ENCODE data around the gene FANCC. TPM values are rescaled to one million over a fixed set of nuclear protein-coding genes. Genes with fewer than 3 reads are reported as not detected.
A peak's percentile ranks its signal among the peaks of the same experiment; 100 is the strongest.

Gene FANCC
- total and polyA plus RNA-seq, 2 of the 4 experiments (the other 2 are of a cell fraction): 4.7 to 6.3 TPM

GRCh38 chr9:95133325-95133705 is 184.2 kb downstream of the FANCC start:
- POLR2A ChIA-PET (ENCODE audit: unreplicated experiment): no interaction called here
- Histone ChIP-seq H3K18ac (ENCODE audit: low read depth, low read length) (no peak overlapping the region), H2AK9ac (replicated peaks; ENCODE audit: low read depth, low read length, poor library complexity) (no peak overlapping the region), H3K79me1 (ENCODE audit: low read depth in 1 of 2, low read length in 2 of 2) (no peaks in the 10 kb centered on the region), H3K4me2 (ENCODE audit: low read depth, low read length) (no peak overlapping the region), H3K9me1 (ENCODE audit: insufficient read depth, low read length) (no peaks in the 10 kb centered on the region; the same call in 1 of the 2 replicates), H2BK15ac (ENCODE audit: low read depth, low read length) (no peak overlapping the region), H3K23ac (ENCODE audit: low read depth, low read length) (no peak overlapping the region), H4K8ac (ENCODE audit: low read depth in 2 of 2, low read length in 2 of 2) (no peak overlapping the region), H3K36me3 (ENCODE audit: control insufficient read depth, insufficient read depth, low read length) (no peaks in the 10 kb centered on the region), H2BK120ac (ENCODE audit: low read depth, low read length) (no peak overlapping the region), H3K56ac (ENCODE audit: extremely low read depth, insufficient read depth, low read length) (no peak overlapping the region), H2AK5ac (ENCODE audit: low read depth, low read length) (no peak overlapping the region), H3K9me3 (ENCODE audit: control insufficient read depth, insufficient read depth, low read length) (no peaks in the 10 kb centered on the region), H3K14ac (replicated peaks; ENCODE audit: low read depth, low read length) (no peak overlapping the region), H3K4ac (ENCODE audit: low read depth, low read length) (no peak overlapping the region), H4K5ac (ENCODE audit: low read depth, low read length) (no peak overlapping the region), H4K20me1 (ENCODE audit: insufficient read depth, low read length) (no peaks in the 10 kb centered on the region), H2AFZ (replicated peaks; ENCODE audit: low read length, poor library complexity) (no peak overlapping the region), H4K91ac (ENCODE audit: insufficient read depth, low read depth, low read length) (no peak overlapping the region), H2BK5ac (ENCODE audit: low read depth, low read length, poor library complexity, severe bottlenecking) (no peak overlapping the region), H3K27ac (ENCODE audit: insufficient read depth, low read length) (no peak overlapping the region), H3K27me3 (ENCODE audit: control insufficient read depth, insufficient read depth, low read length) (no peaks in the 10 kb centered on the region), H3K9ac (ENCODE audit: low read depth, low read length) (no peak overlapping the region), H3K4me3 (ENCODE audit: insufficient read depth, low read depth, low read length) (no peak overlapping the region), H2BK20ac (ENCODE audit: low read depth, low read length) (no peak overlapping the region), H3K4me1 (ENCODE audit: control insufficient read depth, insufficient read depth, low read length) (peaks cover 2% of the 10 kb centered on the region; the same call in 1 of the 2 replicates)
- 39% methylated on average over 2 of the region's 4 CpGs; no CpG with 5 or more reads in 1 of the 2 experiments for WGBS, 2 experiments (ENCODE audit: extremely low coverage in 2 of 2, insufficient read length in 1 of 2)
- CTCF ChIA-PET: no interaction called here
- dilution Hi-C loops (cut with HindIII; ENCODE audit: low sequenced_read_pairs, unreplicated experiment) (no loop called here), in situ Hi-C loops (cut with MboI; ENCODE audit: low sequenced_read_pairs) (no loop called here), intact Hi-C loops (cut with micrococcal nuclease) (loop anchor here (5.0 kb wide), 1 partner anchor 1084 kb away; no protein-coding TSS in a partner anchor)
- 0 out of 2 replicates have a peak, but pooled peaks have one; percentile 28 for ATAC-seq (ENCODE audit: low read depth)
- no TSS peak for BruUV-seq (replicated peaks)
- TF ChIP-seq ELK1 (IDR thresholded peaks at IDR 0.05; ENCODE audit: borderline replicate concordance, low read depth, low read length): no peak
- no peak for TF ChIP-seq FOS (IDR thresholded peaks at IDR 0.05; ENCODE audit: low read depth, low read length)
- no peak for TF ChIP-seq CEBPB (IDR thresholded peaks at IDR 0.05; ENCODE audit: low read depth, low read length)
- TF ChIP-seq MAZ (IDR thresholded peaks at IDR 0.05; ENCODE audit: borderline replicate concordance, low read depth, low read length): no peak
- no peak for TF ChIP-seq MAFK (IDR thresholded peaks at IDR 0.05; ENCODE audit: low read depth, low read length)
- TF ChIP-seq CTCF (conservative IDR thresholded peaks at IDR 0.05; ENCODE audit: low read depth, low read length): no peak
- TF ChIP-seq POLR2A (IDR thresholded peaks at IDR 0.05; ENCODE audit: low read depth, low read length): no peak
- no peak for TF ChIP-seq BHLHE40 (IDR thresholded peaks at IDR 0.05; ENCODE audit: low read depth, low read length)
- peak; percentile 36 for DNase-seq

All from IMR-90 (cell line).